Endothelial cell of umbilical vein (primary cell): Measurements from ENCODE around the gene PALD1. TPM values are rescaled to one million over a fixed set of nuclear protein-coding genes. Genes with fewer than 3 reads are reported as not detected.

Experiments used
- BruUV-seq: library from RNA; stranded (reverse); fragments of 400-500 nt; replicated peaks from 2 replicates; lab custom pipeline; 2021; lab: Mats Ljungman, UMichigan
- CTCF ChIA-PET: fragments of 300-600, 350-600 bp; sonication (Branson Sonifier 250); formaldehyde crosslinking; loops from one replicate; lab custom pipeline; 2021; ENCODE audit warnings: antibody characterized with exemption, inconsistent platforms; lab: Charles Lee
- POLR2A ChIA-PET: fragments of 300-600, 350-600 bp; sonication (Branson Sonifier 250); formaldehyde crosslinking; loops from one replicate; lab custom pipeline; 2021; ENCODE audit warnings: antibody characterized with exemption, inconsistent platforms; lab: Charles Lee
- DNase-seq: peaks from one replicate; pipeline ENCODE4 v3.0.0-alpha.2; 2011; ENCODE audit warnings: low read depth, low spot score
- FAIRE-seq: peaks from 2 replicates; lab custom pipeline; 2011; peaks lifted over from hg19 to GRCh38; lab: Jason Lieb, UNC
- H2AFZ ChIP-seq: 2 replicates; pipeline ENCODE4 v1.6.0; 2012; ENCODE audit warnings: low read depth, low read length, control low read depth, inconsistent platforms
- H3K27ac ChIP-seq: 2 replicates; pipeline ENCODE4 v1.5.1; 2011; ENCODE audit warnings: low read depth, mild to moderate bottlenecking, control low read depth, low read length, moderate library complexity; ENCODE audit not compliant: insufficient read depth
- H3K27me3 ChIP-seq, 2 experiments: 2 replicates each; pipeline versions ENCODE4 v1.6.0 to v1.6.1; 2011; ENCODE audit warnings: low read length in 2 of 2, mixed read lengths in 1 of 2; ENCODE audit not compliant: control insufficient read depth in 2 of 2, insufficient read depth in 2 of 2
- H3K36me3 ChIP-seq, 2 experiments: 2 replicates in 1 of 2; 3 replicates in 1 of 2; pipeline ENCODE4 v1.5.1; 2011; ENCODE audit warnings: low read length in 2 of 2, mild to moderate bottlenecking in 1 of 2, moderate library complexity in 1 of 2; ENCODE audit not compliant: control insufficient read depth in 2 of 2, insufficient read depth in 2 of 2; ENCODE audit errors: extremely low read depth in 1 of 2
- H3K4me1 ChIP-seq: 3 replicates; pipeline ENCODE4 v1.5.1; 2011; ENCODE audit warnings: mild to moderate bottlenecking, low read length; ENCODE audit not compliant: control insufficient read depth, insufficient read depth; ENCODE audit errors: extremely low read depth
- H3K4me2 ChIP-seq: 2 replicates; pipeline ENCODE4 v1.6.1; 2011; ENCODE audit warnings: low read length, control low read depth, mixed read lengths; ENCODE audit not compliant: insufficient read depth
- H3K4me3 ChIP-seq, 3 experiments: fragments of 200-600 bp in 1 of 3; sonication (generic), shearing (Covaris generic) in 1 of 3; replicated peaks in 1 of 3; 2 replicates each; pipeline ENCODE4 v1.5.1; 2011 to 2016; ENCODE audit warnings: control low read depth in 3 of 3, low read length in 3 of 3, mild to moderate bottlenecking in 2 of 3, inconsistent platforms in 1 of 3, low read depth in 1 of 3, moderate library complexity in 1 of 3; ENCODE audit not compliant: insufficient read depth in 1 of 3
- H3K79me2 ChIP-seq: 2 replicates; pipeline ENCODE4 v1.6.0; 2012; ENCODE audit warnings: low read length, inconsistent platforms; ENCODE audit not compliant: control insufficient read depth, insufficient read depth
- H3K9ac ChIP-seq: replicated peaks from 2 replicates; pipeline ENCODE3; 2011; ENCODE audit warnings: low read length, control low read depth; ENCODE audit not compliant: insufficient read depth; ENCODE audit errors: extremely low read depth
- H3K9me1 ChIP-seq: replicated peaks from 3 replicates; pipeline ENCODE4 v1.6.0; 2011; ENCODE audit warnings: mild to moderate bottlenecking, low read length; ENCODE audit not compliant: control insufficient read depth, insufficient read depth; ENCODE audit errors: extremely low read depth
- H3K9me3 ChIP-seq: replicated peaks from 2 replicates; pipeline ENCODE4 v1.5.1; 2012; ENCODE audit warnings: low read length, inconsistent platforms; ENCODE audit not compliant: control insufficient read depth, insufficient read depth
- H4K20me1 ChIP-seq: replicated peaks from 2 replicates; pipeline ENCODE3; 2011; ENCODE audit warnings: mild to moderate bottlenecking, low read length; ENCODE audit not compliant: control insufficient read depth, insufficient read depth; ENCODE audit errors: extremely low read depth
- EZH2 ChIP-seq: IDR thresholded peaks from 2 replicates; pipeline ENCODE4 v1.6.1; 2012; ENCODE audit warnings: borderline replicate concordance, low read depth, mild to moderate bottlenecking, moderate library complexity, low read length, inconsistent platforms; ENCODE audit not compliant: severe bottlenecking
- FOS ChIP-seq: IDR thresholded peaks from 2 replicates; pipeline ENCODE4 v1.6.1; 2011; ENCODE audit warnings: mild to moderate bottlenecking, low read length, moderate library complexity, borderline replicate concordance; ENCODE audit not compliant: insufficient read depth
- GATA2 ChIP-seq: IDR thresholded peaks from 2 replicates; pipeline ENCODE4 v1.7.0; 2011; ENCODE audit warnings: low read depth, mild to moderate bottlenecking, moderate library complexity, mixed read lengths, low read length; ENCODE audit not compliant: insufficient read length, insufficient read depth
- JUN ChIP-seq: IDR thresholded peaks from 2 replicates; pipeline ENCODE4 v1.6.1; 2011; ENCODE audit warnings: borderline replicate concordance, low read depth; ENCODE audit not compliant: insufficient read length, insufficient read depth
- MYC ChIP-seq: IDR thresholded peaks from one replicate; pipeline ENCODE4 v1.6.1; 2011; ENCODE audit warnings: mild to moderate bottlenecking, low read depth, low read length
- POLR2A ChIP-seq: IDR thresholded peaks from 2 replicates; pipeline ENCODE4 v1.6.1; 2012; ENCODE audit warnings: low read depth, mild to moderate bottlenecking, control low read depth, low read length
- POLR2AphosphoS5 ChIP-seq: IDR thresholded peaks from 2 replicates; pipeline ENCODE4 v1.6.1; 2012; ENCODE audit warnings: low read depth, mild to moderate bottlenecking, control low read depth, low read length, moderate library complexity; ENCODE audit not compliant: insufficient read depth
- dilution Hi-C: fragments of 300-500 bp; cut with MboI; formaldehyde crosslinking; loops from one replicate; pipeline ENCODE4 v1.15.0; 2019; ENCODE audit warnings: low sequenced_read_pairs; ENCODE audit not compliant: extremely low pct_ligation_motif_present
- intact Hi-C: fragments of 100-400 bp; cut with micrococcal nuclease; formaldehyde crosslinking; loops from one replicate; pipeline ENCODE4 v1.10.0; 2022
- polyA plus RNA-seq, 4 experiments: library from polyadenylated mRNA; depleted of rRNA in 3 of 4; stranded (reverse) in 3 of 4; unstranded in 1 of 4; fragments of >200 nt; gene quantifications; 2 replicates each; pipeline versions ENCODE4 v1.2.1 to v1.2.3, GENCODE V29; 2011 to 2012; ENCODE audit warnings: missing spikeins in 1 of 4
- total RNA-seq: library from RNA; stranded (reverse); gene quantifications from 2 replicates; pipeline ENCODE4 v1.2.3, GENCODE V29; 2021
- TF ChIP-seq, protein P1 (sequence below): IDR thresholded peaks from 2 replicates; pipeline ENCODE4 v1.6.1; 2011; ENCODE audit not compliant: insufficient read depth, insufficient read length
- TF ChIP-seq, protein P2 (sequence below), 2 donors: IDR thresholded peaks; 1 replicate in 1 of 2; 2 replicates in 1 of 2; pipeline ENCODE4 v1.5.1; 2011; ENCODE audit warnings: low read length in 2 of 2, mild to moderate bottlenecking in 2 of 2, moderate library complexity in 2 of 2, control low read depth in 1 of 2, inconsistent platforms in 1 of 2, low read depth in 1 of 2; ENCODE audit not compliant: insufficient read depth in 1 of 2; ENCODE audit errors: extremely low read depth in 1 of 2

PALD1 gene
- total and polyA plus RNA-seq, 2 donors (not counting 3 experiments of a cell fraction or from before 2014, with no cell fraction given) = 16.6 to 73.3 TPM

DNA sequence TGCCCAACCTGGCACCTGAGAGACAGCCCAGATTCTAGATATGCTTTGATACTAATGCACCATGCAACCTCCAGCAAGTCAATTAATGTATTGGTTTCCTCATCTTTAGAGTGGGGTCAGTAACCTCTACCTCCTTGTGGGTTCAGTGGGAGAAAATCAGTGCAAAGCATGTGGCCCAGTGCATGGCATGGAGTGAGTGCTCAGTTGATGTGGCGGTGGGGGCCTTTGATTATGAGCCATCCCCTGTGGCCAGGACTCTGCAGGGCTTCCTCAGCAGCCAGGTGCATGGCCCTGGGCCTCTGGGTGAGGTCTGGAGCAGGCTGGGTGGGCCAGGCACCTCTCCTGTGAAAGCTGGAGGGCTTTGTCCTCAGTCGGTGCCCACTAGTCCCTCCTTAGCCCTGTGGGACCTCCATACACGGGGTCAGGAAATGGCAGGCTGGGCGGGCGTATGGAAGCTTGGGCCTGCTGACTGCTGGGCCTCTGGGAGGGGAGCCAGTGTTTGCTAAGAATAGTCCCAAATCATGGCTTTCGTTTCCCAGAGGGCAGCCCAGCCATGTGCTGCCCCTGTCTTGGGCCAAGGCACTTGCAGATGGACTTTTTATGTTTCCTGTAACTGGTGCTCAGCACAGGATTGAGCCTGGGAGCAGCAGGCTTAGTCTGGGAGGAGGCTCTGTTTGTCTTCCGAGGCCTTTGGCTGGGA lies 3.4 kb downstream of the PALD1 start:
- DNase-seq (peak; percentile 49), FAIRE-seq (peak; percentile 53)
- no peak overlapping the region for H3K27ac ChIP-seq
- ChIA-PET CTCF (no interaction called here), POLR2A (no interaction called here)
- TF ChIP-seq, protein P1, sequence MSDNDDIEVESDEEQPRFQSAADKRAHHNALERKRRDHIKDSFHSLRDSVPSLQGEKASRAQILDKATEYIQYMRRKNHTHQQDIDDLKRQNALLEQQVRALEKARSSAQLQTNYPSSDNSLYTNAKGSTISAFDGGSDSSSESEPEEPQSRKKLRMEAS = peak; percentile 55
- TF ChIP-seq POLR2A = no peak
- dilution Hi-C loops (no loop called here), intact Hi-C loops (loop anchor here (2.0 kb wide), 1 partner anchor 19 kb away; no protein-coding TSS in a partner anchor)
- BruUV-seq = no TSS peak
- H2AFZ ChIP-seq = no peak overlapping the region
- H3K4me2 ChIP-seq = no peak overlapping the region
- no peaks in the 10 kb centered on the region for H4K20me1 ChIP-seq
- H3K9ac ChIP-seq = no peak overlapping the region
- H3K36me3 ChIP-seq = no peaks in the 10 kb centered on the region
- no peaks in the 10 kb centered on the region for H3K9me3 ChIP-seq
- H3K27me3 ChIP-seq = no peaks in the 10 kb centered on the region
- peaks cover 3% of the 10 kb centered on the region for H3K79me2 ChIP-seq
- H3K4me3 ChIP-seq = no peak overlapping the region
- H3K9me1 ChIP-seq = no peaks in the 10 kb centered on the region
- H3K4me1 ChIP-seq = peaks cover 44% of the 10 kb centered on the region

DNA sequence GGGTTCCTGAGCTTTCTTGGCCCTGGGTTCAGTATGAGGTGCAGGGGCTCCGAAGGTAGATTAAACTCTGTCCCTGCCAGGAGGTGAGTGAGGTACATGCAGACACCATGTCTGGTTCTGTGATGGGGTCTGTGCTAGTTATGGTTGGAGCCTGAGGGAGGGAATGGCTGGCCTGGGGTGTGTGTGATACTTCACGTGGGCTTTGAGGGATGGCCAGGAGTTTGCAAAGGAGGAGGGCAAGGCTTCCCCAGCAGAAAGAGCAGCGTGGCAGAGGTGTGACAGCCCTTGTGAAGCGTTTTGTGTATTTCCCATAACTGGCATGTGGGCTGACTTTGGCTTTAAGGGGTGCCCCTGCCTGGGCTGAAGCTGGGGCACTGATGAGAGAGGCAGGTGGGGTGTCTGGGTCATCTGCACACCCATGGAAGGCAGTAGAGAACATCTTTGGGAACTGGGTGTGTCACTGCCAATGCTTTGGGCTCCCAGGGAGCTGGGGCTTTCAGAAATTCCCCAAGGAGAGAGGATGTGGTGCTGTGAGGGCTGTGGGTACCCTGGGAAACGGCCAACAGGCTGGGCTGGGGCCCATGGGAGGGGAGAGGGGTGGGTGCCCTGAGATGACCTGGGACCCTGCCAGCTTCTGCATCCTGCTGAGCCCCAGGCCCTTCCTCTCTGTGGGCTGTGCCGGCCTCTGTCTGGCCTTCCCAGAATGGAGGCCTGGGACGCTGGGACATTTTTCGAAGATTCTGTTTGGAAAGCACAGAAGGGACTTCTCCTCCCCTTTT lies 4.6 kb downstream of the PALD1 start:
- Histone ChIP-seq H3K4me2 (no peak overlapping the region), H3K9ac (no peak overlapping the region), H3K27me3 (no peaks in the 10 kb centered on the region), H3K4me1 (peaks cover 34% of the 10 kb centered on the region), H3K9me3 (no peaks in the 10 kb centered on the region), H3K36me3 (no peaks in the 10 kb centered on the region), H3K4me3 (no peak overlapping the region), H3K79me2 (peaks cover 3% of the 10 kb centered on the region), H4K20me1 (no peaks in the 10 kb centered on the region), H2AFZ (no peak overlapping the region), H3K27ac (no peak overlapping the region), H3K9me1 (no peaks in the 10 kb centered on the region)
- FAIRE-seq (no peak), DNase-seq (no peak)
- intact Hi-C loops (no loop called here), dilution Hi-C loops (no loop called here)
- ChIA-PET CTCF (no interaction called here), POLR2A (interaction anchor here (0.6 kb wide), 1 partner anchor 18 kb away, joined by 3 read pairs; no protein-coding TSS in a partner anchor)
- TF ChIP-seq EZH2 = no peak
- no peak for TF ChIP-seq MYC
- TF ChIP-seq, protein P1 = no peak
- TF ChIP-seq FOS = no peak
- no peak for TF ChIP-seq POLR2A
- no peak for TF ChIP-seq GATA2
- no peak for TF ChIP-seq JUN
- TF ChIP-seq, protein P2, sequence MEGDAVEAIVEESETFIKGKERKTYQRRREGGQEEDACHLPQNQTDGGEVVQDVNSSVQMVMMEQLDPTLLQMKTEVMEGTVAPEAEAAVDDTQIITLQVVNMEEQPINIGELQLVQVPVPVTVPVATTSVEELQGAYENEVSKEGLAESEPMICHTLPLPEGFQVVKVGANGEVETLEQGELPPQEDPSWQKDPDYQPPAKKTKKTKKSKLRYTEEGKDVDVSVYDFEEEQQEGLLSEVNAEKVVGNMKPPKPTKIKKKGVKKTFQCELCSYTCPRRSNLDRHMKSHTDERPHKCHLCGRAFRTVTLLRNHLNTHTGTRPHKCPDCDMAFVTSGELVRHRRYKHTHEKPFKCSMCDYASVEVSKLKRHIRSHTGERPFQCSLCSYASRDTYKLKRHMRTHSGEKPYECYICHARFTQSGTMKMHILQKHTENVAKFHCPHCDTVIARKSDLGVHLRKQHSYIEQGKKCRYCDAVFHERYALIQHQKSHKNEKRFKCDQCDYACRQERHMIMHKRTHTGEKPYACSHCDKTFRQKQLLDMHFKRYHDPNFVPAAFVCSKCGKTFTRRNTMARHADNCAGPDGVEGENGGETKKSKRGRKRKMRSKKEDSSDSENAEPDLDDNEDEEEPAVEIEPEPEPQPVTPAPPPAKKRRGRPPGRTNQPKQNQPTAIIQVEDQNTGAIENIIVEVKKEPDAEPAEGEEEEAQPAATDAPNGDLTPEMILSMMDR (IDR thresholded peaks at IDR 0.05; ENCODE audit: extremely low read depth in 1 of 2, insufficient read depth in 1 of 2, low read depth in 1 of 2, low read length in 2 of 2) = no peak
- TF ChIP-seq POLR2AphosphoS5 = no peak
- BruUV-seq = no TSS peak
